PC-9 (cell line): ENCODE results near the gene TUBGCP2. TPM values are rescaled to one million over a fixed set of nuclear protein-coding genes. Genes with fewer than 3 reads are reported as not detected.

ENCODE experiments used
- BruUV-seq: library from RNA; stranded (reverse); fragments of 400-500 nt; replicated peaks from 2 replicates; lab custom pipeline; 2021; lab: Mats Ljungman, UMichigan
- CTCF ChIA-PET: fragments of 300-600 bp; sonication (Branson Sonifier 250); formaldehyde crosslinking; loops from one replicate; lab custom pipeline; 2022; ENCODE audit warnings: antibody characterized with exemption; lab: Charles Lee
- POLR2A ChIA-PET: fragments of 300-600 bp; sonication (Branson Sonifier 250); formaldehyde crosslinking; loops from one replicate; lab custom pipeline; 2022; ENCODE audit warnings: antibody characterized with exemption; ENCODE audit not compliant: unreplicated experiment; lab: Charles Lee
- DNase-seq, 2 experiments: peaks; one replicate each; pipeline versions ENCODE4 v3.0.0 to v3.0.0-alpha.2; 2015 to 2022; ENCODE audit warnings: mixed read lengths in 1 of 2
- H2AFZ ChIP-seq: fragments of 200-600 bp; sonication (generic); 2 replicates; pipeline ENCODE4 v1.8.1; 2017; ENCODE audit warnings: antibody characterized with exemption
- H3F3A ChIP-seq: fragments of 200-600 bp; sonication (generic); 2 replicates; pipeline ENCODE4 v1.8.1; 2017; ENCODE audit warnings: antibody characterized with exemption, mild to moderate bottlenecking, low read depth; ENCODE audit not compliant: insufficient read depth
- H3K27ac ChIP-seq: fragments of 200-600 bp; sonication (generic); 2 replicates; pipeline ENCODE4 v1.6.1; 2016; ENCODE audit warnings: mixed run types
- H3K27me3 ChIP-seq: fragments of 200-600 bp; sonication (generic); 2 replicates; pipeline ENCODE4 v1.6.1; 2016; ENCODE audit warnings: low read depth, mixed run types; ENCODE audit not compliant: insufficient read depth
- H3K36me3 ChIP-seq: fragments of 200-600 bp; sonication (generic); 2 replicates; pipeline ENCODE4 v1.6.1; 2016; ENCODE audit warnings: low read depth, mixed run types
- H3K4me1 ChIP-seq: fragments of 200-600 bp; sonication (generic); replicated peaks from 2 replicates; pipeline ENCODE4 v1.6.1; 2016; ENCODE audit warnings: mixed run types; ENCODE audit not compliant: insufficient read depth
- H3K4me2 ChIP-seq: fragments of 200-600 bp; sonication (generic); 2 replicates; pipeline ENCODE4 v1.6.1; 2017; ENCODE audit warnings: mixed run types
- H3K4me3 ChIP-seq: fragments of 200-600 bp; sonication (generic); 2 replicates; pipeline ENCODE4 v1.6.1; 2016; ENCODE audit warnings: mixed run types
- H3K79me2 ChIP-seq: fragments of 200-600 bp; sonication (generic); 2 replicates; pipeline ENCODE4 v1.6.1; 2017; ENCODE audit warnings: low read depth, mixed run types
- H3K9me2 ChIP-seq: fragments of 200-600 bp; sonication (generic); 2 replicates; pipeline ENCODE4 v1.8.1; 2017; ENCODE audit warnings: mild to moderate bottlenecking; ENCODE audit not compliant: insufficient read depth
- H3K9me3 ChIP-seq: fragments of 200-600 bp; sonication (generic); 2 replicates; pipeline ENCODE4 v1.8.1; 2016; ENCODE audit warnings: low read depth; ENCODE audit not compliant: insufficient read depth
- H4K20me1 ChIP-seq: fragments of 200-600 bp; sonication (generic); 2 replicates; pipeline ENCODE4 v1.8.1; 2017; ENCODE audit not compliant: insufficient read depth
- CTCF ChIP-seq: fragments of 200-600 bp; sonication (generic); conservative IDR thresholded peaks from 2 replicates; pipeline ENCODE4 v1.6.1; 2017; ENCODE audit warnings: mixed run types, antibody characterized with exemption, mild to moderate bottlenecking, moderate library complexity
- EZH2 ChIP-seq: fragments of 200-600 bp; sonication (generic); IDR thresholded peaks from 2 replicates; pipeline ENCODE4 v1.8.0; 2017; ENCODE audit warnings: antibody characterized with exemption, low read depth
- intact Hi-C: fragments of 100-400 bp; cut with micrococcal nuclease; formaldehyde crosslinking; loops from one replicate; pipeline ENCODE4 v1.10.0; 2022; ENCODE audit not compliant: unreplicated experiment
- total RNA-seq: library from RNA; stranded (reverse); gene quantifications from 2 replicates; pipeline ENCODE4 v1.2.3, GENCODE V29; 2021

TUBGCP2 gene
- total RNA-seq, 1 experiment from 2014 or later: 52.8 TPM

- TF ChIP-seq EZH2: no peak
- TF ChIP-seq CTCF: no peak
- no peak overlapping the region for H3K27ac ChIP-seq
- no peak for DNase-seq
- no peak overlapping the region for H2AFZ ChIP-seq
- no peaks in the 10 kb centered on the region for H3K36me3 ChIP-seq
- ChIA-PET POLR2A (no interaction called here), CTCF (no interaction called here)
- H4K20me1 ChIP-seq: no peaks in the 10 kb centered on the region
- no peaks in the 10 kb centered on the region; the same call in 1 of the 2 replicates for H3F3A ChIP-seq
- H3K9me3 ChIP-seq: no peaks in the 10 kb centered on the region
- intact Hi-C loops: no loop called here
- H3K4me3 ChIP-seq: no peak overlapping the region
- no peak overlapping the region for H3K4me2 ChIP-seq
- peaks cover 4% of the 10 kb centered on the region; the same call in 1 of the 2 replicates for H3K27me3 ChIP-seq
- BruUV-seq: no TSS peak
- no peaks in the 10 kb centered on the region for H3K9me2 ChIP-seq
- no peaks in the 10 kb centered on the region for H3K79me2 ChIP-seq
- H3K4me1 ChIP-seq: peaks cover 9% of the 10 kb centered on the region
Measured at GRCh38 chr10:133253361-133253955, 55.2 kb downstream of the TUBGCP2 start.

- TF ChIP-seq EZH2: no peak
- TF ChIP-seq CTCF: no peak
- H3K9me2 ChIP-seq: no peaks in the 10 kb centered on the region
- H3K4me3 ChIP-seq: no peak overlapping the region
- H2AFZ ChIP-seq: no peak overlapping the region
- H3K27ac ChIP-seq: no peak overlapping the region
- no peaks in the 10 kb centered on the region for H3K9me3 ChIP-seq
- H3K27me3 ChIP-seq: peaks cover 4% of the 10 kb centered on the region; the same call in 1 of the 2 replicates
- H3K79me2 ChIP-seq: no peaks in the 10 kb centered on the region
- DNase-seq: no peak
- no peaks in the 10 kb centered on the region for H4K20me1 ChIP-seq
- POLR2A ChIA-PET: no interaction called here
- H3K4me2 ChIP-seq: no peak overlapping the region
- no peaks in the 10 kb centered on the region for H3K4me1 ChIP-seq
- no TSS peak for BruUV-seq
- no peaks in the 10 kb centered on the region for H3F3A ChIP-seq
- intact Hi-C loops: no loop called here
- H3K36me3 ChIP-seq: no peaks in the 10 kb centered on the region
- CTCF ChIA-PET: no interaction called here
Measured at GRCh38 chr10:133252223-133252552, 56.5 kb downstream of the TUBGCP2 start.

GRCh38 chr10:133251388-133252222 is 57.1 kb downstream of the TUBGCP2 start:
- CTCF ChIA-PET: no interaction called here

More at GRCh38 chr10:133251388-133252222, 57.1 kb downstream of the TUBGCP2 start:
- no peak for TF ChIP-seq CTCF
- no peak for TF ChIP-seq EZH2
- Histone ChIP-seq H3K27ac (no peak overlapping the region), H3K27me3 (peaks cover 4% of the 10 kb centered on the region; the same call in 1 of the 2 replicates), H3F3A (no peaks in the 10 kb centered on the region), H3K4me1 (no peaks in the 10 kb centered on the region), H4K20me1 (no peaks in the 10 kb centered on the region), H3K9me2 (no peaks in the 10 kb centered on the region), H3K36me3 (no peaks in the 10 kb centered on the region), H3K79me2 (no peaks in the 10 kb centered on the region), H2AFZ (no peak overlapping the region), H3K4me2 (no peak overlapping the region), H3K9me3 (no peaks in the 10 kb centered on the region), H3K4me3 (no peak overlapping the region)
- intact Hi-C loops: no loop called here
- DNase-seq: no peak
- POLR2A ChIA-PET: no interaction called here
- BruUV-seq: no TSS peak
